Kidney glomerular epithelial cell (primary cell): ENCODE results near the gene ADAP1.

ENCODE experiments used
- DNase-seq: peaks from one replicate; lab custom pipeline; 2025; lab: John Stamatoyannopoulos, UW

ADAP1 gene

GRCh38 chr7:894164-894867, 60.2 kb downstream of the ADAP1 start:
- no peak for DNase-seq

GRCh38 chr7:893686-894085, 60.8 kb downstream of the ADAP1 start:
- no peak for DNase-seq

- no peak for DNase-seq
Measured at GRCh38 chr7:892648-893593, 61.6 kb downstream of the ADAP1 start.

- no peak for DNase-seq
Measured at GRCh38 chr7:891805-892204, 62.7 kb downstream of the ADAP1 start.

- DNase-seq: no peak
Measured at GRCh38 chr7:891291-891690, 63.2 kb downstream of the ADAP1 start.

GRCh38 chr7:890868-891267, 63.6 kb downstream of the ADAP1 start:
- DNase-seq: no peak

GRCh38 chr7:889391-889790, 65.1 kb downstream of the ADAP1 start:
- DNase-seq: no peak

- DNase-seq: no peak
Measured at GRCh38 chr7:889025-889390, 65.5 kb downstream of the ADAP1 start.

- DNase-seq: no peak
Measured at GRCh38 chr7:888081-889024, 66.1 kb downstream of the ADAP1 start.

- DNase-seq: no peak
Measured at GRCh38 chr7:887488-887820, 67.0 kb downstream of the ADAP1 start.

GRCh38 chr7:886626-887487, 67.6 kb downstream of the ADAP1 start:
- DNase-seq: no peak

- DNase-seq: no peak
Measured at GRCh38 chr7:885893-886625, 68.4 kb downstream of the ADAP1 start.

- no peak for DNase-seq
Measured at GRCh38 chr7:885261-885892, 69.1 kb downstream of the ADAP1 start.

GRCh38 chr7:884191-885003, 70.1 kb downstream of the ADAP1 start:
- no peak for DNase-seq

- no peak for DNase-seq
Measured at GRCh38 chr7:883055-884021, 71.1 kb downstream of the ADAP1 start.

GRCh38 chr7:882336-883035, 72.0 kb downstream of the ADAP1 start:
- no peak for DNase-seq

- DNase-seq: no peak
Measured at GRCh38 chr7:881441-882234, 72.8 kb downstream of the ADAP1 start.
